ENCODE results near the gene ADISSP. TPM values are rescaled to one million over a fixed set of nuclear protein-coding genes. Genes with fewer than 3 reads are reported as not detected.

Gene ADISSP
- total and polyA plus RNA-seq, 2 of the 8 experiments (the other 6 are each of a cell fraction or from before 2014, with no cell fraction given) = 111 to 141 TPM

- Histone ChIP-seq H2AK5ac (ENCODE audit: low read depth, low read length) (no peak overlapping the region), H3K18ac (ENCODE audit: extremely low read depth, low read length) (no peak overlapping the region), H3K9me3 (ENCODE audit: insufficient read depth in 2 of 2, low read depth in 1 of 2, low read length in 1 of 2) (no peaks in the 10 kb centered on the region), H3K56ac (replicated peaks; ENCODE audit: insufficient read length, low read depth, low read length) (no peak overlapping the region), H4K5ac (ENCODE audit: insufficient read length, low read depth, low read length) (no peak overlapping the region), H4K20me1 (replicated peaks in 1 of 2; ENCODE audit: control insufficient read depth in 1 of 2, insufficient read depth in 2 of 2, low read length in 2 of 2) (no peaks in the 10 kb centered on the region), H3K27ac (ENCODE audit: low read depth, low read length) (no peak overlapping the region), H3K23me2 (ENCODE audit: low read depth, low read length) (no peaks in the 10 kb centered on the region), H3K79me1 (ENCODE audit: low read depth, low read length) (no peaks in the 10 kb centered on the region), H2BK20ac (ENCODE audit: low read length) (no peak overlapping the region), H3K79me2 (ENCODE audit: control insufficient read depth in 1 of 2, insufficient read depth in 2 of 2, low read length in 2 of 2) (no peaks in the 10 kb centered on the region), H2BK15ac (ENCODE audit: low read length) (no peak overlapping the region), H2AFZ (ENCODE audit: low read length) (no peak overlapping the region), H4K91ac (replicated peaks; ENCODE audit: insufficient read length, low read length) (no peak overlapping the region), H3K23ac (ENCODE audit: insufficient read length) (no peak overlapping the region), H3K4me1 (replicated peaks in 1 of 4; ENCODE audit: control insufficient read depth in 3 of 4, insufficient read depth in 4 of 4, low read length in 3 of 4) (no peaks in the 10 kb centered on the region), H3K14ac (ENCODE audit: insufficient read length) (no peak overlapping the region), H3K4me3 (ENCODE audit: extremely low read depth in 1 of 4, insufficient read depth in 2 of 4, low read depth in 3 of 4, low read length in 4 of 4) (no peak overlapping the region), H3K36me3 (ENCODE audit: control insufficient read depth in 2 of 4, insufficient read depth in 4 of 4, low read length in 3 of 4) (no peaks in the 10 kb centered on the region), H3K4ac (replicated peaks; ENCODE audit: insufficient read length, low read depth, low read length) (no peak overlapping the region), H4K8ac (ENCODE audit: extremely low read depth, insufficient read depth, low read length) (no peak overlapping the region), H2BK12ac (ENCODE audit: low read depth, low read length) (no peak overlapping the region), H3K9ac (replicated peaks in 1 of 4; ENCODE audit: extremely low read depth in 1 of 4, low read depth in 3 of 4, low read length in 3 of 4) (no peak overlapping the region), H3K4me2 (ENCODE audit: insufficient read depth in 1 of 2, low read depth in 2 of 2, low read length in 2 of 2) (no peak overlapping the region), H2BK120ac (replicated peaks; ENCODE audit: low read depth, low read length) (no peak overlapping the region), H3K27me3 (replicated peaks in 1 of 4; ENCODE audit: control insufficient read depth in 3 of 4, extremely low read depth in 1 of 4, insufficient read depth in 3 of 4, low read length in 3 of 4) (no peaks in the 10 kb centered on the region), H2BK5ac (ENCODE audit: low read depth, low read length) (no peak overlapping the region)
- ChIA-PET CTCF (ENCODE audit: partially characterized antibody) (interaction anchor here (1.2 to 42.0 kb wide), 7 partner anchors 8 to 80 kb away, joined by 3 to 1432 read pairs (median 6); partner anchors contain the start of gene ADAM33), POLR2A (ENCODE audit: partially characterized antibody) (interaction anchor here (1.3 to 1.9 kb wide), 6 partner anchors 11 to 49 kb away, joined by 3 to 7 read pairs (median 4); partner anchors contain the start of gene HSPA12B)
- 85% methylated on average over 4 of the region's 4 CpGs; no CpG with 5 or more reads in 1 of the 2 experiments for WGBS, 2 experiments (ENCODE audit: extremely low coverage in 1 of 2, insufficient coverage in 1 of 2, insufficient read length in 1 of 2, insufficient replicate concordance in 2 of 2, low coverage in 1 of 2, low lambda C conversion rate in 2 of 2, missing lambda C conversion rate in 1 of 2)
- FAIRE-seq (no peak), DNase-seq (ENCODE audit: low read depth in 1 of 2, low spot score in 2 of 2) (no peak)
- no peak for TF ChIP-seq RBBP5 (IDR thresholded peaks at IDR 0.05; ENCODE audit: borderline replicate concordance, low read depth, low read length)
- TF ChIP-seq HDAC2 (IDR thresholded peaks at IDR 0.05; ENCODE audit: borderline replicate concordance in 1 of 2, low read depth in 2 of 2, low read length in 2 of 2) = no peak
- TF ChIP-seq RFX5 (IDR thresholded peaks at IDR 0.05; ENCODE audit: borderline replicate concordance, low read depth, low read length) = no peak
- no peak for TF ChIP-seq GABPA (IDR thresholded peaks at IDR 0.05; ENCODE audit: borderline replicate concordance, insufficient read depth, low read length)
- TF ChIP-seq SP2 (IDR thresholded peaks at IDR 0.05; ENCODE audit: low read length) = no peak
- no peak for TF ChIP-seq E2F6 (IDR thresholded peaks at IDR 0.05)
- no peak for TF ChIP-seq TAF1 (IDR thresholded peaks at IDR 0.05; ENCODE audit: low read depth, low read length)
- TF ChIP-seq RXRA (IDR thresholded peaks at IDR 0.05; ENCODE audit: insufficient read depth, low read depth, low read length) = no peak
- TF ChIP-seq RNF2 (IDR thresholded peaks at IDR 0.05; ENCODE audit: borderline replicate concordance, low read depth, low read length, missing control alignments, poor library complexity, severe bottlenecking) = no peak
- no peak for TF ChIP-seq CTCF (IDR thresholded peaks at IDR 0.05; ENCODE audit: control extremely low read depth in 1 of 3, insufficient read depth in 1 of 3, low read depth in 1 of 3, low read length in 3 of 3)
Observed at GRCh38 chr20:3719046-3719445, 48.5 kb downstream of the ADISSP start.
